Measurements from ENCODE around the gene PRPSAP1.
A peak's percentile ranks its signal among the peaks of the same experiment; 100 is the strongest.

- TF ChIP-seq CEBPB (IDR thresholded peaks at IDR 0.05; ENCODE audit: low read depth, low read length) = no peak
- peak; percentile 20 to 33 (median 24) for TF ChIP-seq CTCF (IDR thresholded peaks at IDR 0.05; ENCODE audit: control extremely low read depth in 1 of 3, insufficient read depth in 1 of 3, low read depth in 1 of 3, low read length in 3 of 3)
Measured at GRCh38 chr17:76388966-76389888, 35.5 kb upstream of the PRPSAP1 start.
